HG03064 (cell line): ENCODE results near the gene ZPBP.

Experiments used
- ATAC-seq: cut with Tn5 transposase; IDR thresholded peaks from one replicate; pipeline ENCODE4 v1.9.1; 2021; ENCODE audit warnings: low read depth; ENCODE audit not compliant: unreplicated experiment

The ZPBP gene, protein sequence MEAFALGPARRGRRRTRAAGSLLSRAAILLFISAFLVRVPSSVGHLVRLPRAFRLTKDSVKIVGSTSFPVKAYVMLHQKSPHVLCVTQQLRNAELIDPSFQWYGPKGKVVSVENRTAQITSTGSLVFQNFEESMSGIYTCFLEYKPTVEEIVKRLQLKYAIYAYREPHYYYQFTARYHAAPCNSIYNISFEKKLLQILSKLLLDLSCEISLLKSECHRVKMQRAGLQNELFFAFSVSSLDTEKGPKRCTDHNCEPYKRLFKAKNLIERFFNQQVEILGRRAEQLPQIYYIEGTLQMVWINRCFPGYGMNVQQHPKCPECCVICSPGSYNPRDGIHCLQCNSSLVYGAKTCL

DNA sequence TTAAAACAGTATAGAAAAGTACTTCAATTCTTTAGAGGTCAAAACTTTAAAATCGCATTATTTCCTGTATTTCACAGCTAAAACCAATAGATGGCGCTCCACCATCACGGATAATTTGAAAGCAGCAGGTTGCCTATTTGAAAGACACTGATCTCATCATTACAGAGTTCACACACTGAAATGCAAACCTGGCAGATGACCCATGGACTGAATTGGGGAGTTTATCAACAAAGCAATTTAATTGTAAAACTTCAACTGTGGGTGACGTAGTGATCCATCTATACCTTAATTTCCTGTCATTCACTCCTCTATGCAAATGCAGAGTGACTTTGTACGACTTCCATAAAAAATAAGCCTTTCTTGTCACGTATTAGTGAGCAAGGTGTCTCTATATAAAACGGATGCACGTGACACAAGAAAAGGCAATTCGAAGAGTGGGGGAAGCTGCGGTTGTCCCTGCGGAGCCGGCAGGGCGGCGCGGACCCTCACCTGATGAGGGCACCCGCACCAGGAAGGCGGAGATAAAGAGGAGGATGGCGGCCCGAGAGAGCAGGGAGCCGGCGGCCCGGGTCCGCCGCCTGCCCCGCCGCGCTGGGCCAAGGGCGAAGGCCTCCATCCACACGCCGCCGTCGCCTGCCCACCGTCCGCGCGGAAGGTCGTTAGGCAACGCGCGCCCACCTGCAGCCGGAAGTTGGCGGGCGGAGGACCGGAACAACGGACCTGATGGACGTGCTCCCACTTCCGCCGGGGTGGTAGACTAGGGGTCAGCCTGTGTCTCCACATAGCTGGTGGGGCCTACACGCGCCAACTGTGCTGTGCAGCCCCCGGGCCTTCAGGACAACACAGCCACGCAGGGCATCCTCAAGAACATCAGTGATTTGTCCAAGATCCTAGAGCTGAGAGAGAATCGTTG, at the start of gene ZPBP:
TSS of gene ZPBP (minus strand) at position 668 of the 913 bp plus-strand sequence. CDS start at position 616, 52 bp downstream.
- ATAC-seq: peak; percentile 69

DNA sequence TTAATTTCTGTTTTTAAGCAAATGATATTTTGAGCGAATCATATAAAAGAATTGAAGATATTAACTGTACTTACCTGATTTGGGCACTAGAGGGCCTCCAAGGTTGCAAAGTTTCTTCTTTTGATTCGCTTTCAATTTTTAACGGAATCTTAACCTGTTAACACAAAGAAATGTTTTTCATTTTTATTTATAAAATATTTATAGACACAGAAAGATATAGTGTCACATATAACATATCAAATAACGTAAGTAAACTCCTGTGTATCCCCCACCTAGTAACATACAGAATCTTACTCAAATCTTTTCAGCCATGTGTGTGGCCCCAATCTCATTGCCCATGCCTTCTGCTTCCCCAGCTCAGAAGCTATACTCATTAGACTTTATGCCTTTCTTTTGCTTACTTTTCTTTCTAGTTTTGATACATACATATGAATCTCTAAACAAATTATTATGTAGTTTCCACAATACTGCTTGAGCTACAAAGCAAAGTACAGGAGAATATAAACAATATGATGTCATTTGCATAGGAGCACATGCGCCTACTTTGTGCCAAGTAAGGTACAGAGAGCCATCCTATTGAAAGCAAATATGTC, 49.5 kb upstream of the ZPBP start:
- no peak for ATAC-seq

DNA sequence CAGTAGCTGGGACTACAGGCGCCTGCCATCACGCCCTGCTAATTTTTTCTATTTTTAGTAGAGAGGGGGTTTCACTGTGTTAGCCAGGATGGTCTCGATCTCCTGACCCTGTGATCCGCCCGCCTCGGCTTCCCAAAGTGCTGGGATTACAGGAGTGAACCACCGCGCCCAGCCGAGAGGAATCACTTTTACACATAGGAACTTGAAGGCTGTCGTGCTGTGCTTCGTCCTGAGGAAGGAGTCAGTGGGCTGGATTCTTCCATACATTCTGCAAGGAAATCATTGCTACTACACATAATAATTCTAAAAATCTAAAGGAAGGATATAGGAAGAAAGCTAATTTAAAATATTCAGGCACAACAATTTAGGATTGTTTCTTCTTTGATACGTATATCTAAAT, 48.8 kb upstream of the ZPBP start:
- no peak for ATAC-seq

DNA sequence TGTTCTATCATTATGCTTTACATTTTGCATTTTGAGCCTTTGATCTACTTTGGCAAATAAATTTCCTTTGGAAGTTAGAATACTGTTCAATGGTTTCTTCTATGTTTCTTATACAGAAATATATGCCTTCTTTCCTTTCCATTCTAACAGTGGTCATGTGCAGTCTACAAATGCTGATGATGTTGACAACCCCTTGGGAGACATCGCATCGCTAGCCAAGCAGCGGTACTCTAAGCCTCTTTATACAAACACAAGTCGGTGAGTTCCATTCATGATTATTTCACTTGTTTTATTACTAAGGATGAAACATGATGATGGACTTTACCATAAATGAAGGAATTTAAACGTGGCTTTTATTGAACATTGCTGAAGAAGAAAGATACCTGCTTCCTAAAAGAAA, 48.1 kb upstream of the ZPBP start:
- no peak for ATAC-seq

DNA sequence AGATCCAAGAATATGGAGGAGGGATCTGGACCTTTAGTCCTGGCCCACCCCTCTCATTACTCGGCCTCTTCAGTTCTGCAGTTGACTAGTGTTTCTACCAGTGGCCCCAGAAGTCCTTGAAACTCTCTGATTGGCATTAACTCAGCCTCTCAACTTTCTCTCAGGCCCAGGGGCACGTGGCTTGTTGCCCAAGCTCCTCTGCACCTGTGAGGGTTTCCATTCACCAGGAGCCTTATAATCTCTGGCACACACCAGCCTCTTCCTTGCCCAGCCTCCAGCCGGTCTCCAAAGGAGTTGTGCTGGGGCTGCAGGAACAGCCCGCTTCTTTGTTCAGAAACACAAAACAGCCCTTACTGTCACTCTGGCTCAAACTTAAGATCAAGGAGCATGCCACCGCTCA, 47.6 kb upstream of the ZPBP start:
- ATAC-seq: no peak

DNA sequence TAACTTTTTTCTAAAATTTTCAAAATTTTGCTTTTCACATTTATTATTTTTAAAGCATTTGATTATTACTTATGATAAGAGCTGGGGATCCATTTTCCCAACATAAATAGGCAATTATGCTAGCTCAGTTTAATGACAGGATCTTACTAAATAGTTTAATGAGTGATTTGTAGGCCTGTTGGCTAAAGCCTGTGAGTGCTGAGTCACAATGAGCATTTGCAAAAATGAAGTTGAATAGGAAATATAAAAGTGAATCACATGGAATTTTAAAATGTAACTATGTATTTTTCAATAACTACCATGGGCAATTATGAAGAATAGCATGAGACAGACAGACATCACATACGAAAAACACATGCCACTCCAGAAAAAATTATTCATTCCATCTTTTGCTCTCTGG, 45.1 kb upstream of the ZPBP start:
- no peak for ATAC-seq

DNA sequence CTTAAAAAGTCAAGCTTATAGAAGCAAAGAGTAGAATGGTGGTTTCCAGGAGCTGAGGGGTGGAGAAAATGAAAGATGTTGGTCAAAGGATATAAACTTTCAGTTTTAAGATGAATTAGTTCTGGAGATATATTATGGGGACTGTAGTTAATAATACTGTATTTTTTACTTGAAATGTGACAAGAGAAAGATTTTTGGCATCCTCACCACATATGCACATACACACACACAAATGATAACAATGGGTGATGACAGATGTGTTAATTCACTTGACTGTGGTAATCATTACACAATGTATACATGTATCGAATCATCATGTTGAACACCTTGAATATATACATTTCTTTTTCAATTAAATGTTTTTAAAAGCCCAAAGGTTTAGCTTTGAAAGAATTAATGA, 32.7 kb upstream of the ZPBP start:
- no peak for ATAC-seq

DNA sequence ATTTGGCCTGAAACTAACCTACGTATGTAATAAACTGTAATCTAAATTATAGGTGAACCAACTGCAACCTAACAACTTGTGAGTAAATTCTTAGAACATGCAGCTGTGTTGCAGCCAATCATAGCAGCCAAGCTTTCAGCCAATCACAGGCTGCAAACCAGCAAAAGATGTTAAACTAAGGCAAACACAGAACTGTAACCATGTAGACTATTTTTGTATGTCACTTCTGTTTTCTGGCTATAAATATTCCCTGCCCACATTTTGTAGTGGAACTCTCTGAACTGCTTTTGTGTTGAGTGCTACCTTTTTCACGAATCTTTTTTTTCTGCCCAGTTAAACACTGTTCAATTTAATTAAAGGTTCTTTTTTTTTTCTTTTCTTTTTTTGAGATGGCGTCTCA, 28.2 kb upstream of the ZPBP start:
- ATAC-seq: peak; percentile 74

DNA sequence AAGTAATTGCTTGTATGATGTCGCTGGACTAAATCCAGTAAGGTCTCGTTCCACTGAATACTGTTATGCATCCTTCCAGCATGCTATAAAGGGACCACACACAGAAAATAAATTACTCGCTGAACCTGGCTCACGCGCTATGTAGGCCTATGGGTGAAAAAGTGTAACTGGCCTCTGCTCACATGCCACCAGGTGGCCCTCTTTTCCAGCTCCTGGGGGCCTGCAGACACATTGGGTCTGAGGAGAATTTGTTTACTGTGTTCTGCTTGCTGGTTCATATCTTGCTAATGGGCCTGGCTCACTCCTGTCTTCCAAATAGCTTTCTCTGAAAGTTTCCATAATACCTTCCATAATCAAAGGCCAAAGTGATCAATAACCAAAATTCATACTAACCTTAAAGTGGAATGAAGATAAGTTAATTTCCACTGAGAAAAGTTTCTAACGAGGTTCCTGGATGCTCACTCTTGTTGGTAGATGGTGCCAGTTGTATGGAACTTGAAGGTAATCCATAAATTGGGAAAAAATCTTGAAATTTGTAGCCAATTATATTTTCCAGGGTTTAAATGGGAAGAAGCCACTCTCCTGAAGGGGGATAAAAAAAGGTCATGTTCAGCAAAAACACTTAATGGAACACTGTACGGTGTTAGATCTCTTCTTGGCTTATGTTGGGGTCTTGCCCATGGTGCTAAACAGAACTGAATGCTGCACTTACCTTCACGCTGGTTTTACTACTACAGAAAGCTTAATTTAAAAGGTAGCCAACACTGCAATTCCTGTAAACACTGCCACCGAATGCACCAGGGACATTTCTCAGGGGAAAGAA, 27.0 kb upstream of the ZPBP start:
- ATAC-seq: no peak

DNA sequence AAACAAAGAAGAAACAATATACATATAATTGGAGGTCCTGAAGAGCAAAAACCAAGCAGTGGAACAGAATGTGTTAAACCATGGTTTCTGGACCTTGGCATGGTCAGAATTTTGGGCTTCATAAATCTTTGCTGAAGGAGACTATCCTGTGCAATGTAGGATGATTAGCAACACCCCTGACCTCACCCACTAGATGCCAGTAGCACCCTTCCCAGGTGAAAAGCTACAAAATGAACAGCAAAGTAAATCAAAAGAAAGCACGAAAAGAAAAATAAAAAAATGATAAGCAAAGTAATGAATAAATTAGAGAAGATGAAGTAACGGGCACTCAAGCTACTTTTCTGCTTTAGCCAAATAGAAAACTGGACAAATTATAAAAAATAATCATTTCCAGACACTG, 19.2 kb upstream of the ZPBP start:
- ATAC-seq: no peak

DNA sequence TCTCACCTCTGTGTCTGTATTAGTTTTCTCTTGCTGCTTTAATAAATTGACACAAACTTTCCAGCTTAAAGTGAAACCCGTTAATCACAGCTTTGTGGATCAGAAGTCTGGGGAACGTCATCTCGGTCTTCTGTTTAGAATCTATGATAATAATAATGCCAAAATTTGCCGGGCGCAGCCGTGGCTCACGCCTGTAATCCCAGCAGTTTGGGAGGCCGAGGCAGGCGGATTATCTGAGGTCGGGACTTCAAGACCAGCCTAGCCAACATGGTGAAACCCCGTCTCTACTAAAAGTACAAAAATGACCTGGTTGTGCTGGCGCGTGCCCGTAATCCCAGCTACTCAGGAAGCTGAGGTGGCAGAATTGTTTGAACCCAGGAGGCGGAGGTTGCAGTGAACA, 8.8 kb upstream of the ZPBP start:
- ATAC-seq: no peak

DNA sequence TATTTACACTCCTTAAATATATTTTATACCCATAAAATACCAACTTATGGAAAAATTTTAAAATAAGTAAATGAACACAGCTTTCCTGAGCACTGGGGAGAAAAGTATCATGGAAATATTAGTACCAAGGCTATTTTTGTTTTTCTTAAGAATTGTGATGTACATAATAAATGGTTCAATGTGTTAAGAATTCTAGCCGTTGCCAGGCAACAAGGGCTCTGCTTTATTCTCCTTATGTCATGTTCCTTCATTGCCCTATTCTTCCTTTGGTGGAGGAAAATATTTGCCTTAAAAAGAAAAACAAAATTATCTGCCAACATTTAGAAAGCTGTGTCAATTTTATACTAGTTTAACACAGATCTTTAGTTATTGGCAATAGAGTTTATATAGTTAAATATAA, 2.6 kb upstream of the ZPBP start:
- no peak for ATAC-seq

DNA sequence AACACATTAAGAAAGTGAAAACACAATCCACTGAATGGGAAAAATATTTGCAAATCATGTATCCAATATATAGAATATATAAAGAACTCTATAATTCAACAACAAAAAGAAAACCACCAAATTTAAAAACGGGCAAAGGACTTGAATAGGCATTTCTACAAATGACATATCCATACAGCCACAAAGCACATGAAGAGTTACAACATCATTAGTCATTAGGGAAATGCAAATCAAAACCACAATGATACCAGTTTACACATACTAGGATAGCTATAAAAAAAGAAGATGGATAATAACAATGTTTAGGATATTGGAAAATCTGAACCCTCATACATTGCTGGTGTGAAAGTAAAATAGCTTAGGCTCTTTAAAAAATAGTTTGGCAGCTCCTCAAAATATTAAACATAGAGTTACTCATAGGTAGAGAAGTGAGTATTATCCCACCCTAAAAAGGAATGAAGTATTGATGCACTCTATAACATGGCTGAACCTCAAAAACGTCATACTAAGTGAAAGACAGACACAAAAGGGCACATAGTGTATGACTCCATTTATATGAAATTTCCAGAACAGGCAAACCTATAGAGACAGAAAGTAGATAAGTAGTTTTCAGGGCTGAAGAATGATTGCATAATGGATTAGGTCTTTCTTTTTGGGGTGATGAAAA, 4.5 kb downstream of the ZPBP start:
- no peak for ATAC-seq

DNA sequence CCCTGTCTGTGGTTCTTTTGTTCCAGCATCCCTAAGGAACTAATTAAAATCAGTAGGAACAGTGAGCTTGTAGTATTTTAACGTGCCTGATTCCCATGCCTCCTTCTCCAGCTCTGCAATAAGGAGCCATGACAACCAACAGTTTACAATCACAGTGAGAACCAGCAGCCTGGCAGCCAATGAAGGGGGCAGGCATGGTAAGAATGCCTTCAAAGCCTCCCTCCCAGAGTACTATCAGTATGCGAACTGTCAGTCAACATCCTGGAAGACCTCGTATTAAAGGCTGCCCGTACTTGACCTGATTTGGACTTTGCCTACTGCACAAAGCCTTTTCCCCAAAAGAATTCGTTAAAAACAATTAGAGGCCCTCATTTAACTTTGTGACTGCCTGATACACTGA, 7.7 kb downstream of the ZPBP start:
- no peak for ATAC-seq

DNA sequence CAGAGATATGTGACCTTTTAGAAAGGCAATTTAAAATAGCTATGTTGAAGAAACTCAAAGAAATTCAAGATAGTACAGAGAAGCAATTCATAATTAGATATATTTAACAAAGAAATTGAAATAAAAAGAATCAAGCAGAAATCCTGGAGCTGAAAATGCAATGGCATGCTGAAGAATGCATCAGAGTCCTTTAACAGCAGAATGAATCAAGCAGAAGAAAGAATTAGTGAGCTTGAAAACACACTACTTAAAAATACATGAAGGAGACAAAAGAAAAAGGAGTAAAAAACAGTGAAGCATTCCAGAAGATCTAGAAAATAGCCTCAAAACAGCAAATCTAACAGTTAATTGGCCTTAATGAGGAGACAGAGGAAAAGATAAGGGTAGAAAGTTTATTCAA, 20.0 kb downstream of the ZPBP start:
- no peak for ATAC-seq

DNA sequence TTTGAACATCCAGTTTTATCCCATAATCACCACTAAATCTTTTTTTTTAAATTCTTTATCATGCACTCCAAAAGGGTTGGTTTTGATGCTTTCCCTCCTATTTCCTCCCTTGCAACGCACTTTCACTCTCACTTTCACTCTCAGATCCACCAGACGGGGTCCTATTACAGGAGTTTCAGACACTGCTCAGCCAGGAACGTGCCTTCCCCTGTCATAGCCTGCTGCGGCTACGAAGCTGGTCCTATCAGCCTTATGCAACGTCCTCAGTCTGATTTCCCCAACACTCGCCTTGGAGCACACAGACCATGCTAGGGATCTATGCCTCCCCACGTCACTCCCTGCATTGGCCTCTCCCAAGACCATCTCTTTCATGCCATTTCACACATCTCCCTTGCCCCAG, 23.4 kb downstream of the ZPBP start:
- peak; percentile 73 for ATAC-seq

DNA sequence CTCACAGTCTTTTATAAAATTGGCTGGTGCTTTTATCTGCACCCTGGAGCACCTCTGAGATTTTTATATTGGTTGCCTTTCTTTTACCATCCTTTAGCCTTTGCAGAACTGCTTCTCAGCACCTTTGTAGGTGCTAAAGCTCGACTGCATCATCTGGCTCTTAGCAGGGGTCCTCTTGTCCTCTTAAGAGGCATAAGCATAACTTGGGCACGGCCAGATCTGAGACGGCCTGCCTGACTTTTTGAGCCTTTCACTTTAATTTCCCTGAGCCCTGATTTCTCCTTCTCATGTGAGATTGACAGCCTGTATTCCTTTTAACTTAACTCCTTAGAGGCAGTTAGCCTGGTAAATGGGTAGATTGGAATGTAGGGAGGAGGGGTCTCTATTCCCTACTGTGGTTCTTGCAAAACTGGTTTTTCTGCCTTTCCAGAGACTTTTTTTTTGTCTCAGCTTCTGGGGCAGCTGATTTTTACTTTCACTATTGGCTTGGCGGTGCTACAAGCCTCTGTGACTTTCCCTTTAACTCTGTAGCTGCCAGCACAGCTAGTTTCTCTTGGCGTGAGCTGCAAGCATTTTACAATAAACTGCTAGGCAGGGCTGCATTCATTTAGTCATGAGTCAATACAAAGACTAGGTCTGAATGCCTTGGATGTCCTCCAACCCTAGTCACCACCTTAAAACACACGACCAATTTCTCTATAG, 24.0 kb downstream of the ZPBP start:
- ATAC-seq: peak; percentile 65

DNA sequence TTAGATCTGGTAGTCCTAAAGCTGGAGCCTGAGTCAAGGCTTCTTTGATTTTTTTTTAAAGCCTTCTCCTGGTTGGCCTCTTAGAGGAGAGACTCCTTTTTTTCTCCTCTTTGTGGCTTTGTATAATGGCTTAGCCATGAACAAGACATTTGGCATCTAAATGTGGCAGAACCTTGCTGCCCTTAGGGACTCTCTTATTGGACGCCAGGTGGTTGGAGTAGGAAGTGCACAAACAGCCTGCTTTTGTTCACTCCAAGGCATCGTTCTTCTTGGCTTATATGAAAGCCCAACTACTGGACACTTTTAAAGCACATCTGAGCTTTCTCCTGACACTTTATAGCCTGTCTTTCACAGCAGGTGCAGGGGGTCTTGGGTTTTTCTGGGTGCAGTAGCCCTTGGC, 25.0 kb downstream of the ZPBP start:
- ATAC-seq: no peak

DNA sequence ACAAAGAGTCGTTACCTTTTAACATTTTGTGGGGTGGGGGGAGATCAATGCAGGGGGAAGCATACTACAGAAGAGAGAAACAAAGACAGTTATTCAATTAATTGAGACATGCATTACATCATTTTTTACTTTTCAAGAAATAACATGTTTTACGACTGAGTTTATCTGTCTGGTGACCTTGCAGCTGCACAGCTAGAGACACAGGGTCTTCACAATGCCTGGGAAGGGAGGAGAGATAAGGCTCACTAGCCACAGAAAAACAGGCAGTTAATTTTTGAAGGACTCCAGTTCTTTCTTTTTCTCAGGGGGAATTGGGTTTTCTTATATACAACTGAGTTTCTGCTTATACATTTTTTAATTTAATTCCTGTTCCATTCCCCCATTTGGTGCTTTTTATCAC, 30.1 kb downstream of the ZPBP start:
- ATAC-seq: no peak

DNA sequence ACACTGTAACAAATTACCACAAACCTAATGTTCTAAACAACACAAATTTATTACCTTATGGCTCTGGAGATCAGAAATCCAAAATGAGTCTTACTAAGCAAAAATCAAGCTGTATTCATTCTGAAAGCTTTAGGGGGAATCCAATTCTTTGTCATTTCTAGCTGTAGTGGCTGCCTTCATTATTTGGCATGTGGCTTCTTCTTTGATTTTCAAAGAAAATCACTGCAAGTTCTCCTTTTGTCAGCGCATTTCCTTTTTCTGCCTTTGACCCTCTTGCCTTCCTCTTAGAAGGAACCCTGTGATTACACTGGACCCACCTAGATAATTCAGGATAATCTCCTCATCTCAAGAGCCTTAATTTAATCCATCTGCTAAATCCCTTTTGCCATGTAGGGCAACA, 36.9 kb downstream of the ZPBP start:
- ATAC-seq: no peak
